Activated T-cell treated with anti-CD3 and anti-CD28 coated beads, Interleukin-2, amount 50 U/mL, for 72 hours (primary cell): Measurements from ENCODE around the gene LCN2. TPM values are rescaled to one million over a fixed set of nuclear protein-coding genes. Genes with fewer than 3 reads are reported as not detected.

ENCODE experiments used
- ATAC-seq, 2 donors: fragments of 150-1000 bp; cut with Tn5 transposase; replicated peaks in 1 of 2; 2 replicates each; pipeline ENCODE4 v1.10.0; 2021; ENCODE audit warnings: moderate library complexity in 2 of 2, mild to moderate bottlenecking in 1 of 2
- DNase-seq, 2 donors: peaks; one replicate each; pipeline ENCODE4 v3.0.0; 2021 to 2022; ENCODE audit warnings: mixed read lengths in 1 of 2
- H3K27ac Mint-ChIP-seq: one replicate; pipeline ENCODE4 v1.8.0; 2022; ENCODE audit warnings: mild to moderate bottlenecking, moderate library complexity, mixed read lengths
- H3K27me3 Mint-ChIP-seq: one replicate; pipeline ENCODE4 v1.8.0; 2022; ENCODE audit warnings: low read depth, mixed read lengths
- H3K36me3 Mint-ChIP-seq, 2 donors: one replicate each; pipeline ENCODE4 v1.8.0; 2022; ENCODE audit warnings: mixed read lengths in 2 of 2, mild to moderate bottlenecking in 1 of 2; ENCODE audit not compliant: insufficient read depth in 2 of 2
- H3K4me1 Mint-ChIP-seq: one replicate; pipeline ENCODE4 v1.8.0; 2022; ENCODE audit warnings: low read depth, mixed read lengths
- H3K4me3 Mint-ChIP-seq, 2 donors: one replicate each; pipeline ENCODE4 v1.8.0; 2022; ENCODE audit warnings: mild to moderate bottlenecking in 2 of 2, mixed read lengths in 2 of 2, moderate library complexity in 2 of 2
- H3K9me3 Mint-ChIP-seq, 2 donors: one replicate each; pipeline ENCODE4 v1.8.0; 2022; ENCODE audit warnings: mixed read lengths in 2 of 2
- total RNA-seq, 2 donors: library from RNA; stranded (reverse); gene quantifications; one replicate each; pipeline ENCODE4 v1.2.3, GENCODE V29; 2022

LCN2 gene
- total RNA-seq, 2 donors from 2014 or later, result not detected

- H3K9me3 Mint-ChIP-seq, result no peaks in the 10 kb centered on the region
- H3K36me3 Mint-ChIP-seq, result no peaks in the 10 kb centered on the region
- DNase-seq (no peak), ATAC-seq (no peak)
- no peak overlapping the region for H3K4me3 Mint-ChIP-seq
- H3K27ac Mint-ChIP-seq, result no peak overlapping the region
- H3K4me1 Mint-ChIP-seq, result peaks cover 9% of the 10 kb centered on the region
- H3K27me3 Mint-ChIP-seq, result no peaks in the 10 kb centered on the region
Measured at GRCh38 chr9:128142596-128142995, 6.7 kb upstream of the LCN2 start.

GRCh38 chr9:128143525-128144238, 5.6 kb upstream of the LCN2 start:
- no peak overlapping the region for H3K27ac Mint-ChIP-seq
- H3K9me3 Mint-ChIP-seq, result no peaks in the 10 kb centered on the region
- no peaks in the 10 kb centered on the region for H3K27me3 Mint-ChIP-seq
- no peak for ATAC-seq
- no peak for DNase-seq
- no peak overlapping the region for H3K4me3 Mint-ChIP-seq
- no peaks in the 10 kb centered on the region for H3K36me3 Mint-ChIP-seq
- peaks cover 9% of the 10 kb centered on the region for H3K4me1 Mint-ChIP-seq

DNA sequence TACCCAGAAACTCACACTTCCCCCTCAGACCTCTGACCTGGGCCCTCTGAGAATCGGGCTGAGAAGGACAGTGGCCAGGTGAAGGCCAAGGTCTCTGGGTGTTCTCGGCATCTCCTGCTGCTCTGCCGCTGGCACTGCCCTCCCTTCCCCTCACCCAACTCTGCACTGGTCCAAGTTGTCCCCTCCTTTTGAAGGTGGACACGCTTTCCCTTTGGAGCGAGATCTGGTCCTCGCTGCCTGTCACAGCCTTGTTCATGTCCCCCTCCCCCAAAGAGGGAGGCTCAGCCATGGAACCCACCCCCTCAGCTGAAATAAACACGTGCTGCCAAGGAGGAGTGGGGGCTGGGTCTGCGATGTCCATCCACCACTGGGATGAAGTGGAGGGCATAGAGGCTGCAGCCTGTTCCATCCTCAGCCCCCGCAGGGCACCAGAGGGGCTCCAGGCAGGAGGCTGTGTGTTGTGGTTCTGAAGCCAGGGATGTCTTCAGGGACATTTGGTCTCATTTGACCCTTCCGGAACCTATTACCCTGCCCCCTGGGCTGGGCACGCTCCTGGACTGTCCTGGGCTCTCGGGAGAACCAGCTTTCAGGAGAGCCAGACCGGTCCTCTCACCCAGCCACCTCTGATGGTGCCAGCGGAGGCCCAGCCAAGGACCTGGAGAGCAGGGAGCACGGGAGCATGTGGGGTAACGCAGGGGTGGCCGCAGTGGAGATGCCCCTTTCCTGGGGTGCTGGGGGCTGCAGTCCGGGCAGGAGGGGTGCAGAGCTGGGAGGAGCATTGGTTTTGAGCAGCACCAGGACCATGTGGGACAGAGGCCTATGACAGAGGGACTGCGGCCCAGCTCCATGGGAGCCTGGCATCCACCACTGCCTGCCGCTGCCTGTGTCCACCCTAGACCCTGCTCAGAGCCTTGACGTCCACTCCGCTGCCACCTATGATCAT, 4.7 kb upstream of the LCN2 start:
- H3K9me3 Mint-ChIP-seq, result no peaks in the 10 kb centered on the region
- peaks cover 9% of the 10 kb centered on the region for H3K4me1 Mint-ChIP-seq
- no peak for ATAC-seq
- no peaks in the 10 kb centered on the region for H3K36me3 Mint-ChIP-seq
- H3K4me3 Mint-ChIP-seq, result no peak overlapping the region
- H3K27ac Mint-ChIP-seq, result no peak overlapping the region
- DNase-seq, result no peak
- H3K27me3 Mint-ChIP-seq, result no peaks in the 10 kb centered on the region

GRCh38 chr9:128145536-128145935, 3.7 kb upstream of the LCN2 start:
- no peaks in the 10 kb centered on the region for H3K9me3 Mint-ChIP-seq
- no peak for DNase-seq
- peaks cover 10% of the 10 kb centered on the region for H3K4me1 Mint-ChIP-seq
- H3K36me3 Mint-ChIP-seq, result no peaks in the 10 kb centered on the region
- no peaks in the 10 kb centered on the region for H3K27me3 Mint-ChIP-seq
- H3K4me3 Mint-ChIP-seq, result no peak overlapping the region
- no peak for ATAC-seq
- H3K27ac Mint-ChIP-seq, result no peak overlapping the region

GRCh38 chr9:128145951-128146351, 3.3 kb upstream of the LCN2 start:
- Mint-ChIP-seq H3K27ac (no peak overlapping the region), H3K9me3 (no peaks in the 10 kb centered on the region), H3K4me3 (no peak overlapping the region), H3K4me1 (peaks cover 14% of the 10 kb centered on the region), H3K36me3 (no peaks in the 10 kb centered on the region), H3K27me3 (no peaks in the 10 kb centered on the region)
- ATAC-seq (no peak), DNase-seq (no peak)

DNA sequence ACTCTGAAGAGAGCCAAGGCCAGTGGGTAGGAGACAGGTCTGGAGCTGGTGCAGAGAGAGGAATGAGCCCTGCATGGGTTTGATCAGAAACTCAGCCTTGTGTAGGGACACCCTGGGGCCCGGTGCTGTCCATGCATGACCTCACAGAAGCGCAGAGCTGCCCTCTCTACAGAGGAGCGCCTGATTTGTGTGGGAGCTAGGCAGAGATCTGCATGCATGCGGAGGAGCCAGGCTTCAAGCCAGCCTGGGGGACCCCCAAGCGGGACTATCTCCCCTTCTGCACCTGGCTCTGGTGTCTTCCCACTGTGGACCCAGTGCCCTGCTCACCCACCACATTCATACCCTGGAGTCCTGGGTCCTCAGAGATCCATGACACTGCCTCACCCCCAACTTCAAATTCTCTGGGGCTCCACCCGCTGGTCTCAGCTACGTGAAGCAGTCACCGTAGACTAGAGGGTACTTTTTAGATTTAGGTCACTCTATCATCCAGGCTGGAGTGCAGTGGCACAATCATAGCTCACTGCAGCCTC, 2.6 kb upstream of the LCN2 start:
- no peaks in the 10 kb centered on the region for H3K9me3 Mint-ChIP-seq
- ATAC-seq, result no peak
- no peak overlapping the region for H3K27ac Mint-ChIP-seq
- DNase-seq, result no peak
- H3K27me3 Mint-ChIP-seq, result no peaks in the 10 kb centered on the region
- no peak overlapping the region for H3K4me3 Mint-ChIP-seq
- H3K36me3 Mint-ChIP-seq, result no peaks in the 10 kb centered on the region
- H3K4me1 Mint-ChIP-seq, result peaks cover 15% of the 10 kb centered on the region

DNA sequence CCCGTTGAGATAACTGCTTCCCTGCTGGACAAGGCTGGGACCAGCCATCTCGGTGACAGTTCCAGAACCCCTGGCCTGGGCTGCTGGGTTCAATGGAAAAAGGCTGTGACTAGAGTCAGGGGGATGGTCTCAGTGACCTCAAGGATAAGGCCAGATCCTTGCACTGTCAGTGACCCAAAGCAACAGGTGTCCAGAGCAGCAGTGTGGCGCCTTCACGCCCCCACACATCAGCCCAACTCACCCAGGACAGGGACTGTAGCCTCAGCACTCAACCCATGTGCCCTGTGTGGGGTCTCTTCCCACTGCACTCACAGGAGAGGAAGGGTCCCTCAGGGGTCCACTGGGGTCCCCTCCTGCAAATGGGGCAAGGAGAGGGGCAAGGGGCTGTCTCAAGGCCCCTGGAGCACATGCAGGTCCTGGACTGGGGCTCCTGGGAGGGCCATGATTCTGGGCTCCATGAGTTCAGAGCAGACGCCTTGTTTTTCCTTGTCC, 698 bp upstream of the LCN2 start:
- Mint-ChIP-seq H3K27ac (no peak overlapping the region), H3K36me3 (no peaks in the 10 kb centered on the region), H3K9me3 (no peaks in the 10 kb centered on the region), H3K4me3 (no peak overlapping the region), H3K27me3 (no peaks in the 10 kb centered on the region), H3K4me1 (peaks cover 6% of the 10 kb centered on the region)
- ATAC-seq (no peak), DNase-seq (no peak)

GRCh38 chr9:128149951-128150593, 819 bp downstream of the LCN2 start:
- peaks cover 6% of the 10 kb centered on the region for H3K4me1 Mint-ChIP-seq
- no peak overlapping the region for H3K27ac Mint-ChIP-seq
- H3K27me3 Mint-ChIP-seq, result no peaks in the 10 kb centered on the region
- H3K36me3 Mint-ChIP-seq, result no peaks in the 10 kb centered on the region
- ATAC-seq, result no peak
- DNase-seq, result no peak
- no peak overlapping the region for H3K4me3 Mint-ChIP-seq
- H3K9me3 Mint-ChIP-seq, result no peaks in the 10 kb centered on the region

- no peaks in the 10 kb centered on the region for H3K9me3 Mint-ChIP-seq
- H3K4me1 Mint-ChIP-seq, result peaks cover 6% of the 10 kb centered on the region
- DNase-seq (peak; percentile 21 to 35), ATAC-seq (peak in 1 of 2 donors; percentile 58)
- no peak overlapping the region for H3K4me3 Mint-ChIP-seq
- H3K27ac Mint-ChIP-seq, result no peak overlapping the region
- H3K36me3 Mint-ChIP-seq, result no peaks in the 10 kb centered on the region
- H3K27me3 Mint-ChIP-seq, result no peaks in the 10 kb centered on the region
Measured at GRCh38 chr9:128150594-128151308, 1.5 kb downstream of the LCN2 start.

GRCh38 chr9:128151309-128152132, 2.3 kb downstream of the LCN2 start:
- Mint-ChIP-seq H3K36me3 (no peaks in the 10 kb centered on the region), H3K9me3 (no peaks in the 10 kb centered on the region), H3K4me3 (no peak overlapping the region), H3K27ac (no peak overlapping the region), H3K27me3 (no peaks in the 10 kb centered on the region), H3K4me1 (peaks cover 6% of the 10 kb centered on the region)
- no peak for ATAC-seq
- no peak for DNase-seq

- Mint-ChIP-seq H3K36me3 (no peaks in the 10 kb centered on the region), H3K4me1 (peaks cover 6% of the 10 kb centered on the region), H3K9me3 (no peaks in the 10 kb centered on the region), H3K27ac (no peak overlapping the region), H3K4me3 (no peak overlapping the region), H3K27me3 (no peaks in the 10 kb centered on the region)
- DNase-seq, result no peak
- ATAC-seq, result no peak
Measured at GRCh38 chr9:128152133-128153059, 3.1 kb downstream of the LCN2 start.
